ENCODE results near the gene C17orf113. TPM values are rescaled to one million over a fixed set of nuclear protein-coding genes. Genes with fewer than 3 reads are reported as not detected.

Gene C17orf113
- total and polyA plus RNA-seq, 2 donors (not counting 1 experiment from before 2014, with no cell fraction given), result 0.07 to 0.66 TPM

- DNase-seq (ENCODE audit: low read depth in 2 of 2), result peak; percentile 11 to 29
- TF ChIP-seq EZH2 (IDR thresholded peaks at IDR 0.05; ENCODE audit: low read length, missing control alignments) (no peak), CTCF (conservative IDR thresholded peaks at IDR 0.05 in 1 of 2, IDR thresholded peaks at IDR 0.05 in 1 of 2; ENCODE audit: low read depth in 1 of 2, low read length in 2 of 2) (peak; percentile 77 to 95)
- Histone ChIP-seq H3K79me2 (ENCODE audit: control insufficient read depth, insufficient read depth, low read length) (no peaks in the 10 kb centered on the region), H3K4me1 (ENCODE audit: control insufficient read depth, extremely low read depth, insufficient read depth, low read length) (no peaks in the 10 kb centered on the region), H3K4me3 (replicated peaks in 1 of 4; ENCODE audit: control extremely low read depth in 1 of 4, insufficient read depth in 1 of 4, low read depth in 3 of 4, low read length in 4 of 4) (no peak overlapping the region), H2AFZ (ENCODE audit: low read length) (no peak overlapping the region), H4K20me1 (ENCODE audit: control insufficient read depth, extremely low read depth, insufficient read depth, low read length) (no peaks in the 10 kb centered on the region), H3K9me3 (ENCODE audit: control insufficient read depth, insufficient read depth, low read depth, low read length) (no peaks in the 10 kb centered on the region), H3K27ac (ENCODE audit: insufficient read depth, low read length) (no peak overlapping the region), H3K27me3 (ENCODE audit: control insufficient read depth, insufficient read depth, low read length) (peaks cover 27% of the 10 kb centered on the region), H3K4me2 (ENCODE audit: extremely low read depth, insufficient read depth, low read length) (no peak overlapping the region), H3K36me3 (ENCODE audit: control insufficient read depth, insufficient read depth, low read length) (no peaks in the 10 kb centered on the region), H3K9ac (ENCODE audit: insufficient read depth, low read length) (no peak overlapping the region)
These were observed 17.1 kb upstream of the C17orf113 start for GRCh38 chr17:42067371-42068091.

- Histone ChIP-seq H3K27me3 (ENCODE audit: control insufficient read depth, insufficient read depth, low read length) (peaks cover 9% of the 10 kb centered on the region), H3K27ac (ENCODE audit: insufficient read depth, low read length) (no peak overlapping the region), H3K4me2 (ENCODE audit: extremely low read depth, insufficient read depth, low read length) (no peak overlapping the region), H3K79me2 (ENCODE audit: control insufficient read depth, insufficient read depth, low read length) (no peaks in the 10 kb centered on the region), H3K36me3 (ENCODE audit: control insufficient read depth, insufficient read depth, low read length) (no peaks in the 10 kb centered on the region), H3K9ac (ENCODE audit: insufficient read depth, low read length) (no peak overlapping the region), H3K9me3 (ENCODE audit: control insufficient read depth, insufficient read depth, low read depth, low read length) (no peaks in the 10 kb centered on the region), H4K20me1 (ENCODE audit: control insufficient read depth, extremely low read depth, insufficient read depth, low read length) (no peaks in the 10 kb centered on the region), H2AFZ (ENCODE audit: low read length) (no peak overlapping the region), H3K4me3 (replicated peaks in 1 of 4; ENCODE audit: control extremely low read depth in 1 of 4, insufficient read depth in 1 of 4, low read depth in 3 of 4, low read length in 4 of 4) (no peak overlapping the region), H3K4me1 (ENCODE audit: control insufficient read depth, extremely low read depth, insufficient read depth, low read length) (no peaks in the 10 kb centered on the region)
- TF ChIP-seq CTCF (conservative IDR thresholded peaks at IDR 0.05 in 1 of 2, IDR thresholded peaks at IDR 0.05 in 1 of 2; ENCODE audit: low read depth in 1 of 2, low read length in 2 of 2) (no peak), EZH2 (IDR thresholded peaks at IDR 0.05; ENCODE audit: low read length, missing control alignments) (no peak)
- DNase-seq (ENCODE audit: low read depth in 2 of 2), result no peak
These were observed 14.8 kb upstream of the C17orf113 start for GRCh38 chr17:42065201-42065600.

GRCh38 chr17:42062681-42063080 lies 12.3 kb upstream of the C17orf113 start:
- H3K4me3 ChIP-seq (replicated peaks in 1 of 4; ENCODE audit: control extremely low read depth in 1 of 4, insufficient read depth in 1 of 4, low read depth in 3 of 4, low read length in 4 of 4), result no peak overlapping the region
- H4K20me1 ChIP-seq (ENCODE audit: control insufficient read depth, extremely low read depth, insufficient read depth, low read length), result no peaks in the 10 kb centered on the region
- H3K4me1 ChIP-seq (ENCODE audit: control insufficient read depth, extremely low read depth, insufficient read depth, low read length), result no peaks in the 10 kb centered on the region
- H3K27me3 ChIP-seq (ENCODE audit: control insufficient read depth, insufficient read depth, low read length), result peaks cover 9% of the 10 kb centered on the region
- H3K36me3 ChIP-seq (ENCODE audit: control insufficient read depth, insufficient read depth, low read length), result no peaks in the 10 kb centered on the region
- TF ChIP-seq CTCF (conservative IDR thresholded peaks at IDR 0.05 in 1 of 2, IDR thresholded peaks at IDR 0.05 in 1 of 2; ENCODE audit: low read depth in 1 of 2, low read length in 2 of 2) (no peak), EZH2 (IDR thresholded peaks at IDR 0.05; ENCODE audit: low read length, missing control alignments) (no peak)
- H3K27ac ChIP-seq (ENCODE audit: insufficient read depth, low read length), result no peak overlapping the region
- H3K9me3 ChIP-seq (ENCODE audit: control insufficient read depth, insufficient read depth, low read depth, low read length), result no peaks in the 10 kb centered on the region
- no peak overlapping the region for H2AFZ ChIP-seq (ENCODE audit: low read length)
- DNase-seq (ENCODE audit: low read depth in 2 of 2), result no peak
- no peak overlapping the region for H3K4me2 ChIP-seq (ENCODE audit: extremely low read depth, insufficient read depth, low read length)
- no peaks in the 10 kb centered on the region for H3K79me2 ChIP-seq (ENCODE audit: control insufficient read depth, insufficient read depth, low read length)
- H3K9ac ChIP-seq (ENCODE audit: insufficient read depth, low read length), result no peak overlapping the region
